GM03348 (cell line): Measurements from ENCODE around the gene BACH2.
A peak's percentile ranks its signal among the peaks of the same experiment; 100 is the strongest.
"Not testable (repeated sequence)": the region's sequence is repeated elsewhere in the genome, so short reads cannot be mapped to it uniquely, and the experiment has no call there.

Experiments used
- DNase-seq: peaks from one replicate; pipeline ENCODE4 v3.0.0; 2012; ENCODE audit warnings: low spot score

Gene BACH2

GRCh38 chr6:90209527-90209926 is 87.1 kb downstream of the BACH2 start:
- no peak for DNase-seq

GRCh38 chr6:90208690-90209089 is 88.0 kb downstream of the BACH2 start:
- not testable (repeated sequence) for DNase-seq

DNA sequence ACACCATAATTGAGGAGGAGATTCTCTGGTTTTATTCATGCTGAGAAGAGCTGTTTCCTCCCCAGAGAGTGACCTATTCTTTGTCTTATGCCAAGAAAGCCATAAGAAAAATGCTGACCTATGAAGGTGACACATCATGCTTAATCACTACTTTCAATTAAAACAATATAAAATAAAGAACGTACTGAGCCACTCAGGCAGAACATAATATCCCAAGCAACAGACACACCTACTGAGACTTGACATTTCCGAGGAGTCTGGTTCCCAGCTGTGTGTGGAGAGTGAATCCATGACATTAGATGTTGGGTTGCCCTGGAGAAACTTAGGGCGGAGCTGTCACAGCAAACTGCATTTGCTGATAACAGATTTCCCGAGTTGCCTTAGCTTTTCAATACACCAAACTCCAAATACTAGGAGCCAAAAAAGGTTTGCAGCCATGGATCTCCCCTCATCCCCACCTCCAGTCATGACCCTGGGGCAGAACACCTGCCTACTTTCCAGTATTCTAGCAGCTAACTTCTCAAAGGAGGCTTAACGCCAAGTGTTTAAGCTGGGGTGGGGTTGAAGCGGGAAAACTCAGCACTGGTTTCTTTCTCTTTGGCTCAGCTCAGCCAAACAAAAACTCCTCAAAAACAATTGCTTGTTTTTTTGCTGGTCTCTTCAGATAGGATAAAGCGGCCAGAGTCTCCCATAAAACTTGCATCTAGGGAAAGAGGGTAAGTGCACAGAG is 92.2 kb downstream of the BACH2 start:
- DNase-seq: no peak

GRCh38 chr6:90203672-90204071 is 93.0 kb downstream of the BACH2 start:
- no peak for DNase-seq

GRCh38 chr6:90202156-90202555 is 94.5 kb downstream of the BACH2 start:
- DNase-seq: no peak

GRCh38 chr6:90199900-90200299 is 96.7 kb downstream of the BACH2 start:
- DNase-seq: no peak

- DNase-seq: no peak
Measured at GRCh38 chr6:90198758-90199425, 97.8 kb downstream of the BACH2 start.

- DNase-seq: peak; percentile 33
Measured at GRCh38 chr6:90197854-90198496, 98.7 kb downstream of the BACH2 start.

DNA sequence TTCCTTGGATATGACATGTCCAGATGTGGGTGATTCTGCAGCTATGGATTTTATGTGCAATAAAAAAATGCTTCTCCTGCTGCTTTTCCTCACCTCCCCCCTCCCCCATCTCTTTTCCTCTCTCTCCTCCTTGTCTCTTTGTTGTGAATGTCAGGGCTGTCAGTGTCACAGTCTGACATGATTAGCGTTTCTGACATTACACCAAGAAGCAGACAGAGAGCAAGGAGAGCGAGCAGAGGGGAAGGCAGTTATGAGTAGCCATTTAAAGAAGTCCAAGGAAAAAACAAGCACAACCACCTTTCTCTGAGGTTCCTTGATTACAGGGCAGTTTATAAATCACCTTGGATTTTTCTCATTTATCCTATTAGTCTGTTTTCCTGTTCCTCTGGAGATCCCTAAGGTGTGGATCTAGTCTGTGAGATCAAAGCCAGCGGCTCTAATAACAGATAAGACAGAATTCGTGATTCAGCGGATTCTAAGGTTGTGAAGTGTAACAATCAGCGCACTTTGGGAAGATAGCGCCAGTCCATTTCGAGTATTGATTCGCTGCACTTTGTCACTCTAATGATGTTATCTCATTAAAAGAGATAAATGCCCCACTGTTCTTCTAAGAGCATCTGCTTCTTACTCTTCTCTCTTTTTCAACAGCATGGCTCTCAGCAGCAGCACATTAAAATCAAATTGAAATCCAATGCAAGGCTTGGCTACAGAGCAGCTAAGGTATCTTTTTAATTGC is 101.4 kb downstream of the BACH2 start:
- no peak for DNase-seq

DNA sequence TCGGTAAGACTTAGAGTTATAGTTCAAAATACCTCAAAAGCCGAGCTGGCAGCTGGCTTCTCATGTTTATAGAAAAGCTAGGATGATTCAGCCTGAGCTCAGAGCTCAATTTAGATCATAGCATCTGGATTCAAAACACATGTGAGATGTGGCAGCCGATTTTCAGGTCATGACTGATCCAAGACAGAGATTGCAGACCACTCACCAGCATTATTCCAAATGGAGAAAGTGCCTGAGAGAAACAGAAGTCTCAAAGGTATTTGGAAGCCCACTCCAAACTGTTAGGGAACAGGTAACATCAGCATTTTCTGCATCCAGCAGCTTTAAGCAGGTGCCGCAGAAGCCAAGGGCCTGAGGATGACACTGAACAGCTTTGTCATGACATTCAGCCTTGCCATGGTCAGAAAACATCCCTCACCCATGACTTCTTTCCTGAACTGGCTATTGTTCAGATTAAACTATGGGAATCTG is 102.2 kb downstream of the BACH2 start:
- peak; percentile 46 for DNase-seq

- DNase-seq: no peak
Measured at GRCh38 chr6:90193359-90193758, 103.3 kb downstream of the BACH2 start.

- no peak for DNase-seq
Measured at GRCh38 chr6:90192857-90193256, 103.8 kb downstream of the BACH2 start.

DNA sequence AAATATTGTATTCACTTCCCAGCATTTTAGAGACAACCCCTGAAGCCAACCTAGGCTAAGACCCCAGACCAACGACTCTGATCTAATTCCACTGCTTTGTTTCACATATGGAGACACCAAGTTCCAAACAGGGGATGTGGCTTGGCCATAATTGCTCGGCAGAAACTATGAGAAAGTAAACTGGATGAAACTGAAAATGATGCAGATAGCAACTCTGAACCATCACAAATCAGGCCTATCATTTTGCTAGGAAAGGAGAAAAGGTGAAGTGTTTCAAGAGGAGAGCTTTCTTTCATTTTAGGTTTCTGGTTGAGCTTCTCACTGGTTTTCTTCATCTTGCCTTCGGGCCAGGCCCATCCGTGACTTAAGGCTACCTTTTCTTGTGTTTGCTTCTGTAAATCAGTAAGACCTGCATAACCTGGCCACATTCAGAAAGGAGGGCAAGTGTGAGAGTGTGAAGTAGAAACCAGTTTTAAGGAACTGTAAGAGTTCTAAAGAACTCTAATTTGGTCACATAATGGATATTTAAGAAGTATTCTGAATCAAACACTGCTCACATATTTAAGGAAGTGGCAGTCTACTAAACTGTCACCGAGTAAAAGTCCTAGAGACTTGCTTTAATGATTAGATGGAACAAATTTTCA is 105.8 kb downstream of the BACH2 start:
- DNase-seq: no peak

DNA sequence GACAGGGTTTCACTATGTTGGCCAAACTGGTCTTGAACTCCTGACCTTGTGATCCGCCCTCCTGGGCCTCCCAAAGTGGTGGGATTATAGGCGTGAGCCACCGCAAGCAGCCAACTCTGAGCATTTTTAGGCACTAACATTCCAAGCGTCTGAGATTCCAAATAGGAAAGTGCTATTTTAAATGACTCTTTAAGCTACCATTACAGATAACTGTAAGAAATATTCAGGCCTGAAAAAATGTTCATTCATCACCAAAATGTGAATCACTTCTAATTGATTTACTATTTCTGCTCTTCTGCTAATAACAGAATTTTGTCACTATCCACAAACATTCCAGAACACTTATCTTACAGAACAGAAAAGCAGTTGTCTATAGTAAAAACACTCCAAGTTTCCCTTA is 106.5 kb downstream of the BACH2 start:
- DNase-seq: no peak

GRCh38 chr6:90187437-90188121 is 109.1 kb downstream of the BACH2 start:
- no peak for DNase-seq

- no peak for DNase-seq
Measured at GRCh38 chr6:90186637-90187371, 109.8 kb downstream of the BACH2 start.

- DNase-seq: no peak
Measured at GRCh38 chr6:90186026-90186425, 110.6 kb downstream of the BACH2 start.

GRCh38 chr6:90184334-90185298 is 112.0 kb downstream of the BACH2 start:
- no peak for DNase-seq

- DNase-seq: no peak
Measured at GRCh38 chr6:90183587-90184333, 112.9 kb downstream of the BACH2 start.
